GM12891 (cell line): ENCODE data around the gene ADD1.

Source experiments
- PAX5 ChIP-seq: IDR thresholded peaks from 2 replicates; pipeline ENCODE4 v1.6.1; 2011; ENCODE audit warnings: low read length, moderate library complexity, mild to moderate bottlenecking; ENCODE audit not compliant: insufficient read depth, severe bottlenecking
- POLR2A ChIP-seq: IDR thresholded peaks from 2 replicates; pipeline ENCODE4 v1.6.1; 2011; ENCODE audit warnings: low read depth, low read length, control low read depth
- POLR2AphosphoS5 ChIP-seq: IDR thresholded peaks from 2 replicates; pipeline ENCODE4 v1.6.1; 2011; ENCODE audit warnings: low read depth, low read length, control low read depth
- SPI1 ChIP-seq: IDR thresholded peaks from 2 replicates; pipeline ENCODE4 v1.6.1; 2011; ENCODE audit warnings: low read depth, low read length, control low read depth
- TAF1 ChIP-seq: IDR thresholded peaks from 2 replicates; pipeline ENCODE4 v1.6.1; 2011; ENCODE audit warnings: low read depth, low read length, control low read depth

DNA sequence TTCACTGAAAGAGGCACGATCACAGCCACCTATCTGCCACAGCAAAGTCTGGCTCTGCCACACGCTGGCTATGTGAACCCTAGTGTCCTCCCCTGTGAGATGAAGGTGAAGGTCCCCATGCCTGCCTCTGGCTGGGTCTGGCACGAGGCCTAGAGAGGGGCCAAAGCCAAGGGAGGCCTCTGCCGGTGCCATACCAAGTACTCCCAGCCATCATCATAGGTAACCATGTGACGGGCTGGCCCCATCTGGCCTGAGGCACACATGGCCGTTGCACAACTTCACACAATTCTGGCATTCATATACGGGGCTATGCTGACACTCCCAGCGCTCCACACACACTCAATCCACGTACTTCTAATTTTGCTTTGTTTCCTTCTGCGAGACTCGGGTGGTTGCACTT is 104.3 kb downstream of the ADD1 start:
- TF ChIP-seq POLR2AphosphoS5 (no peak), POLR2A (no peak), TAF1 (no peak), SPI1 (no peak), PAX5 (no peak)
